ENCODE measurements around the gene NPLOC4.

GRCh38 chr17:81673561-81674258 is 36.8 kb upstream of the NPLOC4 start:
- no peak for TF ChIP-seq CTCF (IDR thresholded peaks at IDR 0.05; ENCODE audit: insufficient read depth, low read length)
- peak; percentile 54; the same call in 1 of the 2 replicates for TF ChIP-seq POLR2AphosphoS5 (IDR thresholded peaks at IDR 0.05; ENCODE audit: low read depth)
- no peak for TF ChIP-seq REST (IDR thresholded peaks at IDR 0.05; ENCODE audit: insufficient replicate concordance, low read depth)
- TF ChIP-seq SPI1 (IDR thresholded peaks at IDR 0.05; ENCODE audit: borderline replicate concordance, low read depth): no peak

Data from HL-60 (cell line).